ENCODE data around the gene ELMOD3.

DNA sequence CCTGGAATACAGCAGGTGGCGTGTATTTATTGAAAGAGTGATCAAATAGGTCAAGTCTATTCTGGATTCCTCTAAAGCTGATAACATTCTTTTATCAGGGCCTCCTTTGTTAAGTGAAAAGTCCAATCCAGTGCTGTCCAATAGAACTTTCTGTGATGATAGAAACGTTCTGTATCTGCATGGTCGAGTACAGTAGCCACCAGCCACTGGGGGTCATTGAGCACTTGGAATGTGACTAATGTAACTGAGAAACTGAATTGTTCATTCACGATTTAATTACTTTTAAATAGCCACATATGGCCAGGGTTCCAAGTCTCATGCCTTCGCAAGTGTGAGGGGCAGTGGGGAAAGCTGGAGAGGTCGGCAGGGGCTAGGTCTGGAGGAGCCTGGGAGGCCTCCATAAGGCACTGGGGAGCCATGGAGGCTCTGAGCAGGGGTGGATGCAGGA lies 84.5 kb downstream of the ELMOD3 start:
- TF ChIP-seq, protein P1, sequence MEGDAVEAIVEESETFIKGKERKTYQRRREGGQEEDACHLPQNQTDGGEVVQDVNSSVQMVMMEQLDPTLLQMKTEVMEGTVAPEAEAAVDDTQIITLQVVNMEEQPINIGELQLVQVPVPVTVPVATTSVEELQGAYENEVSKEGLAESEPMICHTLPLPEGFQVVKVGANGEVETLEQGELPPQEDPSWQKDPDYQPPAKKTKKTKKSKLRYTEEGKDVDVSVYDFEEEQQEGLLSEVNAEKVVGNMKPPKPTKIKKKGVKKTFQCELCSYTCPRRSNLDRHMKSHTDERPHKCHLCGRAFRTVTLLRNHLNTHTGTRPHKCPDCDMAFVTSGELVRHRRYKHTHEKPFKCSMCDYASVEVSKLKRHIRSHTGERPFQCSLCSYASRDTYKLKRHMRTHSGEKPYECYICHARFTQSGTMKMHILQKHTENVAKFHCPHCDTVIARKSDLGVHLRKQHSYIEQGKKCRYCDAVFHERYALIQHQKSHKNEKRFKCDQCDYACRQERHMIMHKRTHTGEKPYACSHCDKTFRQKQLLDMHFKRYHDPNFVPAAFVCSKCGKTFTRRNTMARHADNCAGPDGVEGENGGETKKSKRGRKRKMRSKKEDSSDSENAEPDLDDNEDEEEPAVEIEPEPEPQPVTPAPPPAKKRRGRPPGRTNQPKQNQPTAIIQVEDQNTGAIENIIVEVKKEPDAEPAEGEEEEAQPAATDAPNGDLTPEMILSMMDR (IDR thresholded peaks at IDR 0.05 in 4 of 5, conservative IDR thresholded peaks at IDR 0.05 in 1 of 5): no peak
- TF ChIP-seq POLR2A (IDR thresholded peaks at IDR 0.05): no peak
